GM12801 (cell line): ENCODE measurements around the gene NMNAT2.

ENCODE experiments used
- TF ChIP-seq, protein P1 (sequence below): IDR thresholded peaks from one replicate; pipeline ENCODE4 v1.5.1; 2011; ENCODE audit warnings: control low read depth; ENCODE audit not compliant: insufficient read length; ENCODE audit errors: extremely low read depth

The NMNAT2 gene

DNA sequence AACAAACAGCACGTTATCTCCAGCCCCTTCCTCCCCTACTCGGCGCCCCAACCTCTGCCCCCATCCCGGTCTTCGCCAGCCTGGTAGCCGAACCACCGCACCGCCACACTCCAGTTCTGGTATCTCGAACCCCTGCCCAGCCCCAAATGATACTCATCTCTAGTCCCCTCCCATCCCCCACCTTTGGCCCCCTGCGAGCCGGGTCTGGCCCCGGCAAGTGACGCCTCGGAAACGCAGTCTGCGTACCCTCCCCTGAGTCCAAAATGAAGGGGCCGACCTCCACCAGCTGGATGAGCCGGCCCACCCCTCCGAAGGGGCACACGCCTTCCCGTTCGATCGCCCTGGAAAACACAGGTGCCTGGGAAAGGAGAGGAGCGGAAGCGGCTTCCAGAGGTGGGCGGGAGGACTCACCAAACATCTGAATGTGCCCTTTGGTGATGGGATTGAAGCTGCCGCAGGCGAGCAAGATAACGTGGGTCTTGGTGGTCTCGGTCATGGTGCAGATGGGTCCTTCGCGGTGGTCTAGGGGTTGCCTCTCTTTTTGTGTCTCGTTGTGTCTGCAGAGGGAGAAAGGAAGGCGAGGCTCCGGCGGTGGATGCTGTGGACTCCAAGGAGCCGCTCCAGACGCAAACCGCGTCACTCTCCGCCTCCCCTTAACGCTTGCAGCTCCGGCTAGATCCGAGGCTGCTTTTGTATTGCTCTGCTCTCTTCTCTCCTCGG is at the start of gene NMNAT2:
TSS of gene NMNAT2 (minus strand) at position 609 of the 720 bp plus-strand sequence. CDS start at position 496, 113 bp downstream.
- TF ChIP-seq, protein P1, sequence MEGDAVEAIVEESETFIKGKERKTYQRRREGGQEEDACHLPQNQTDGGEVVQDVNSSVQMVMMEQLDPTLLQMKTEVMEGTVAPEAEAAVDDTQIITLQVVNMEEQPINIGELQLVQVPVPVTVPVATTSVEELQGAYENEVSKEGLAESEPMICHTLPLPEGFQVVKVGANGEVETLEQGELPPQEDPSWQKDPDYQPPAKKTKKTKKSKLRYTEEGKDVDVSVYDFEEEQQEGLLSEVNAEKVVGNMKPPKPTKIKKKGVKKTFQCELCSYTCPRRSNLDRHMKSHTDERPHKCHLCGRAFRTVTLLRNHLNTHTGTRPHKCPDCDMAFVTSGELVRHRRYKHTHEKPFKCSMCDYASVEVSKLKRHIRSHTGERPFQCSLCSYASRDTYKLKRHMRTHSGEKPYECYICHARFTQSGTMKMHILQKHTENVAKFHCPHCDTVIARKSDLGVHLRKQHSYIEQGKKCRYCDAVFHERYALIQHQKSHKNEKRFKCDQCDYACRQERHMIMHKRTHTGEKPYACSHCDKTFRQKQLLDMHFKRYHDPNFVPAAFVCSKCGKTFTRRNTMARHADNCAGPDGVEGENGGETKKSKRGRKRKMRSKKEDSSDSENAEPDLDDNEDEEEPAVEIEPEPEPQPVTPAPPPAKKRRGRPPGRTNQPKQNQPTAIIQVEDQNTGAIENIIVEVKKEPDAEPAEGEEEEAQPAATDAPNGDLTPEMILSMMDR, result no peak

DNA sequence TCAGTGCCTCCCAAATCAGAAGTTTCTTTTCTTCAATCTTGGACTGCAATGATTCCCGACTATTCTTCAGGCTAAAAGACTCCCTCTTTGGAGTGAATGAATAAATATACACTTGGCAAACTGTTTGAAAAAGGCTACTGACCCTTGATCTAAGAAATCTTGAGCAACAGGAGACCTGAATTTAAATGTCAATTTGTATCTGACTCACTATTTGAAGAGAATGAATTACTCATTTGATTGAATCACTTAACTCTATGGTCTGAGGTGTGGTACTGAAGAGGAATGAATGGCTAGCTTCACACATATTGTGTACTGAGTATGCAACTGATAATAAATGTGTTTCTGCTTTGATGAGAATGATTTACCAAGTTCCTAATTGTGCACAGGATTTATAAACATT is 49.5 kb upstream of the NMNAT2 start:
- TF ChIP-seq, protein P1, result no peak

DNA sequence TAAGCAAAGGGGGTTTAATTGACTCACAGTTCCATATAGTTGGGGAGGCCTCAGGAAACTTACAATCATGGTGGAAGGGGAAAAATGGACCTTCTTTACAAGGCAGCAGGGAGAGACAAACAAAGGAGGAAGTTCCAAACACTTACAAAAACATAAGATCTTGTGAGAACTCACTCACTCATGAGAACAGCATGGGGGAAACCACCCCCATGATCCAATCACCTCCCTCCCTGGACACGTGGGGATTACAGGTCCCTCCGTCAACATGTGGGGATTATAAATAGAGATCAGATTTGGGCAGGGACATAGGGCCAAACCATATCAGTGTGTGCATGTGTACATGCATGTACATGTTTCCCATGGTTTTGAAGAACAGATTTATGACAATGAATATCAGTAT is 48.6 kb upstream of the NMNAT2 start:
- TF ChIP-seq, protein P1, result no peak

DNA sequence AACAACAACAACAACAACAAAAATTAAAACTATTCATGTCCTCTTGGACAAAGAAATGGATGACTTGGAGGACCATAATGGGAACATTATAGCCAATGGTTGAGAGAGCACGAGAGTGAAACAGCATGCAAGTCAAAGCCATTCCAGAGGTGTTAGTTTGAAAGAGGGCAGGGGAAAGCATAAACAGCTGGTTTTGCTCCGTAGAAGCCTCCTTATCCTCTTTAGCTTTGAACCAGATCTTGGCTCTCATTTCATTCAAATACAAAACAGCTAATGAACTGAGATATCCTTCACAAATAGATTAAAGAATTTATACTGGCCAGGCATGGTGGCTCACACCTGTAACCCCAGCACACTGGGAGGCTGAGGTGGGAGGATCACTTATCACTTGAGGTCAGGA is 45.4 kb upstream of the NMNAT2 start:
- TF ChIP-seq, protein P1, result no peak

- TF ChIP-seq, protein P1, result no peak
Observed at GRCh38 chr1:183461350-183461749, 43.2 kb upstream of the NMNAT2 start.

GRCh38 chr1:183460596-183460995 is 42.4 kb upstream of the NMNAT2 start:
- TF ChIP-seq, protein P1, result no peak

GRCh38 chr1:183457449-183457848 is 39.3 kb upstream of the NMNAT2 start:
- TF ChIP-seq, protein P1, result no peak
